Measurements from ENCODE around the gene GOLIM4. TPM values are rescaled to one million over a fixed set of nuclear protein-coding genes. Genes with fewer than 3 reads are reported as not detected.

The GOLIM4 gene
- polyA plus RNA-seq, 1 of the 3 experiments (the other 2 are of a cell fraction), result 42.3 TPM

GRCh38 chr3:167969548-167969947 lies 126.2 kb downstream of the GOLIM4 start:
- TF ChIP-seq RCOR1 (IDR thresholded peaks at IDR 0.05; ENCODE audit: low read length), result no peak
- no peak for TF ChIP-seq SMC3 (IDR thresholded peaks at IDR 0.05; ENCODE audit: low read depth, low read length)
- no peak for TF ChIP-seq USF2 (IDR thresholded peaks at IDR 0.05; ENCODE audit: borderline replicate concordance, low read depth, low read length)
- no peak for TF ChIP-seq RFX5 (IDR thresholded peaks at IDR 0.05; ENCODE audit: low read length)
- TF ChIP-seq RAD21 (IDR thresholded peaks at IDR 0.05; ENCODE audit: low read length), result no peak
- WGBS (ENCODE audit: low lambda C conversion rate), result 91% methylated on average over 1 of the region's 1 CpG
- no peaks in the 10 kb centered on the region for H4K20me1 ChIP-seq (ENCODE audit: insufficient read depth)
- no peak overlapping the region for H3K4me2 ChIP-seq
- H3K4me1 ChIP-seq (ENCODE audit: control insufficient read depth in 1 of 2, insufficient read depth in 2 of 2, low read depth in 1 of 2, low read length in 1 of 2), result no peaks in the 10 kb centered on the region
- H3K4me3 ChIP-seq (ENCODE audit: low read depth in 2 of 2, low read length in 1 of 2), result no peak overlapping the region
- ChIA-PET POLR2A (no interaction called here), CTCF (no interaction called here)
- no peak overlapping the region for H2AFZ ChIP-seq (ENCODE audit: low read depth)
- H3K9me2 ChIP-seq, result no peaks in the 10 kb centered on the region
- H3K27ac ChIP-seq (ENCODE audit: low read depth in 2 of 2, low read length in 1 of 2), result no peak overlapping the region
- DNase-seq, result no peak
- no peaks in the 10 kb centered on the region for H3K9me3 ChIP-seq
- no peaks in the 10 kb centered on the region for H3K36me3 ChIP-seq (replicated peaks in 1 of 2; ENCODE audit: control insufficient read depth in 1 of 2, insufficient read depth in 2 of 2, low read length in 1 of 2)
- H3K79me2 ChIP-seq (ENCODE audit: insufficient read depth), result no peaks in the 10 kb centered on the region
- H3K27me3 ChIP-seq (ENCODE audit: insufficient read depth), result no peaks in the 10 kb centered on the region
- H3F3A ChIP-seq (replicated peaks; ENCODE audit: insufficient read depth), result no peaks in the 10 kb centered on the region
- no peak overlapping the region for H3K9ac ChIP-seq

- no peaks in the 10 kb centered on the region for H3K79me2 ChIP-seq (ENCODE audit: insufficient read depth)
- H2AFZ ChIP-seq (ENCODE audit: low read depth), result no peak overlapping the region
- no peak overlapping the region for H3K9ac ChIP-seq
- ChIA-PET POLR2A (interaction anchor here (0.7 kb wide), 1 partner anchor 15 kb away, joined by 3 read pairs; no protein-coding TSS in a partner anchor), CTCF (interaction anchor here (0.7 to 1.0 kb wide), 2 partner anchors 9 to 1967 kb away, joined by 3 read pairs; no protein-coding TSS in a partner anchor)
- H3K36me3 ChIP-seq (replicated peaks in 1 of 2; ENCODE audit: control insufficient read depth in 1 of 2, insufficient read depth in 2 of 2, low read length in 1 of 2), result no peaks in the 10 kb centered on the region
- H3K9me3 ChIP-seq, result no peaks in the 10 kb centered on the region
- no peak for DNase-seq
- H3F3A ChIP-seq (replicated peaks; ENCODE audit: insufficient read depth), result no peaks in the 10 kb centered on the region
- no peaks in the 10 kb centered on the region for H4K20me1 ChIP-seq (ENCODE audit: insufficient read depth)
- WGBS (ENCODE audit: low lambda C conversion rate), result 56% methylated on average over 4 of the region's 5 CpGs
- H3K4me2 ChIP-seq, result no peak overlapping the region
- TF ChIP-seq GATA2 (CRISPR knock-in tag; IDR thresholded peaks at IDR 0.05) (no peak), SIN3A (IDR thresholded peaks at IDR 0.05; ENCODE audit: borderline replicate concordance, low read depth, low read length) (no peak), PBX3 (IDR thresholded peaks at IDR 0.05) (no peak), SMC3 (IDR thresholded peaks at IDR 0.05; ENCODE audit: low read depth, low read length) (no peak), GABPA (IDR thresholded peaks at IDR 0.05; ENCODE audit: low read depth) (no peak), TAF1 (IDR thresholded peaks at IDR 0.05; ENCODE audit: borderline replicate concordance, low read depth, low read length) (no peak), RAD21 (IDR thresholded peaks at IDR 0.05; ENCODE audit: low read length) (no peak), EZH2phosphoT487 (IDR thresholded peaks at IDR 0.05; ENCODE audit: borderline replicate concordance, low read depth) (no peak), ELF1 (IDR thresholded peaks at IDR 0.05) (no peak), MEF2A (IDR thresholded peaks at IDR 0.05; ENCODE audit: borderline replicate concordance, low read depth) (no peak), CHD2 (IDR thresholded peaks at IDR 0.05; ENCODE audit: low read length, partially characterized antibody) (no peak), USF1 (IDR thresholded peaks at IDR 0.05; ENCODE audit: borderline replicate concordance, low read depth) (no peak), MAX (IDR thresholded peaks at IDR 0.05; ENCODE audit: low read depth) (no peak)
- H3K4me1 ChIP-seq (ENCODE audit: control insufficient read depth in 1 of 2, insufficient read depth in 2 of 2, low read depth in 1 of 2, low read length in 1 of 2), result no peaks in the 10 kb centered on the region
- H3K27ac ChIP-seq (ENCODE audit: low read depth in 2 of 2, low read length in 1 of 2), result no peak overlapping the region
- no peak overlapping the region for H3K4me3 ChIP-seq (ENCODE audit: low read depth in 2 of 2, low read length in 1 of 2)
- H3K9me2 ChIP-seq, result no peaks in the 10 kb centered on the region
- no peaks in the 10 kb centered on the region for H3K27me3 ChIP-seq (ENCODE audit: insufficient read depth)
Measured at GRCh38 chr3:167967257-167968036, 128.3 kb downstream of the GOLIM4 start.
